ENCODE data around the gene LNPEP.
"Not testable (repeated sequence)": the region's sequence is repeated elsewhere in the genome, so short reads cannot be mapped to it uniquely, and the experiment has no call there.

LNPEP gene

DNA sequence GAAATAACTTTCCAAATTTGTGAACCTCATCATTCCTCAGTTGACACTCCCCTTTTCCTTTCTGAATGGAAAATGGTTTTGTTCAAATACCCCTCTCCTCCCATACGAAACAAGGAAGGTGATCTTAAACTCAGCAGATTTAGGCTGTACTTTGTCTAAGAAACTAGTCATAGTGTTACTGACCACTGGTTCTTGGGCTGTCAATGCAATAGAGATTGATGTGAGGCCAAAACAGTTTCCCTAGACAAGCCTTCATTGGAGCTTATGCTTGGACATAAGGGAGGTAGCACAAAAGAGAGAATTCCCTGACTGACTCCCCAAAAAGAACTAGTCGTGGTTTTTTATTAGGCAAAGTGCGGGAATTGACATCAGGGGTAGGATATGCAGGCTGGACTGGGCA lies 5.3 kb upstream of the LNPEP start:
- no peak for DNase-seq

DNA sequence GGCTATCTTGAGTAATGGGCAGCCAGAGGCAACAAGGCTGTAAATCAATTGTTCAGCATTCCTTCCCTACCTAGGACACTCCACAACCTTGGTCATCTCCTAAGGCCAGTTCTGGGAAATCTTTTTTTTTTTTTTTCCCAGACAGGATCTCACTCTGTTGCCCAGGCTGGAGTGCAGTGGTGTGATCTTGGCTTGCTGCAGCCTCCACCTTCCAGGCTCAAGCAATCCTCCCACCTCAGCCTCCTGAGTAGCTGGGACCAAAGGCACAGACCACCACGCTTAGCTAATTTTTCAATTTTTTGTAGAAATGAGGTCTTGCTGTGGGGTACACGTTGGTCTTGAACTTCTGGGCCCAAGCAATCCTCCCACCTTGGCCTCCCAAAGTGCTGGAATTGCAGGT lies 4.8 kb upstream of the LNPEP start:
- DNase-seq = not testable (repeated sequence)

DNA sequence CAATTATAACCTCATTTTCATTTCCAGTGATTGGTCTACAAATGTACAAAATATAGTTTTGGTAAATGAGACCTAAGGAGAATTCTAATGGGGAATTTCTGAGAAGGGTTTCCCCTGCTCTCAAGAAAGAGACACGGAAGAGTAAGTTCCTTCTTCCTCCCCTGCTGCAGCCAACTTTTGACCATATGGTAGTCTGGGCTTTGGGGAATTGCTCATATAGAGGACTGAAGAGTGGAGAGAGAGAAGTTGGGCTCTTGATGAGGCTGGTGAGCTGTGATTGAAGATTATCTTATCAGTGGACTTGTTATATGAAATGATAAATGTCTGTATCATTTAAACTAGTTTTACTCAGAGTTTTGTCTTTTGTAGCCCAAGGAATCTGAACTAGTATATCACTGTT lies 4.3 kb upstream of the LNPEP start:
- DNase-seq = no peak

DNA sequence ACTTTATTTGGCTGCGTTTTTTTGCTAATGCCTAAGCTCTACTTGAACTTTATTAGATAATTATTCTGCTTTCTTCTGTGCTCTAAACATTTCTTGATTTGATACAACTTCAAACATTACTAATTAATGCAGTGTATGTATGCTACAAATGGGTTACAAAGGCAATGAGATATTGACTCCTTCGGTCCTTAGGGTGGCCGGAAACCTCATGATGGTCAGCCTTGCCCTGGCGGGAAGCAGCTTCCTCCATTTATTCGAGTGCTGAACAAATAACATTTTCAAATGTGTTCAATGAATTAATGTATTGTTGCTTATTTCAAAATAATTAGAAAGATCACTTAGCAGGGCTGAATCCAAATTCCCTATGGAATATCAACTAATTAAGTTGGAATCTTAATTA lies 3.9 kb upstream of the LNPEP start:
- no peak for DNase-seq

DNA sequence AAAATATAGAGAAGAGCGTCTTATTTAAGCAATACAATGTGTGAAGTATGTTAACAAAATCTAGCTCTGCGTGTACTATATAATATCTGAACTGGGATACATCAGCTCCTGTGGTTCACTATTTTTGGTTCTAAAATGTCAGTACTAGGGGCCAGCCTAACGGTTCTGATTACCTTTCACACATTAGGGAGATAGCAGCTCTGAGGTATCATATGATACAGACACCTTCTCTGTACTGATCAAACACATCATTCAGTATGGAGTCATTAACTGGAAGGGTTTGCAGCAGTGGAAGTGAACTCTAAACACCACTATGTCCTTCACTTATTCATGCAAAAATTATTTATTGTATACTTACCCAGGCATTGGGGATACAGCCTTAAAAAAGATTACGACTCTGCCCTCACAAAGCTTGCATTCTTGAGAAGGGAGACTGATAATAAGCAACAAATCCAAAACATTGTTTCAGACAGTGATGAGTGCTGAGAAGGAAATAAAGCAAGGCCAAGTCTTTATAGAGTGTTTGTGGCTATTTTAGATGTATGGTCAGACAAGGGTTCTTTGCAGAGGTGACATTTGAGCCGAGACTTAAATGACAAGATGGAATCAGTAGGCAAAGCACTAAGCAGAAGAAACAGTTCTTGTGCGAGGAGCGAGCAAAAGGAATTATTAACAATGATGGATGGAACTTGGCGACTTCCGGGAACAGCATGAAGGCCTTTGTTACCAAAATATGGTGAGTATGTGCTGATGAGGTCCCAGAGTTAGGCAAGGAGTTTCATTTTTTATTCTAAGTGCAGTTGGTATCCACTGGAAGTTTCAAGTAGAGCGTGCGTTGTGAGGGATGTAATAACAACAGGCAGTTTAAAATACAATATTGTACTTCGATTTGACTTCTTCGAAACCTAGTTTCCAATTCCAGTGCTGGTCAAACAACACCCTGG lies 1.8 kb upstream of the LNPEP start:
- no peak for DNase-seq

DNA sequence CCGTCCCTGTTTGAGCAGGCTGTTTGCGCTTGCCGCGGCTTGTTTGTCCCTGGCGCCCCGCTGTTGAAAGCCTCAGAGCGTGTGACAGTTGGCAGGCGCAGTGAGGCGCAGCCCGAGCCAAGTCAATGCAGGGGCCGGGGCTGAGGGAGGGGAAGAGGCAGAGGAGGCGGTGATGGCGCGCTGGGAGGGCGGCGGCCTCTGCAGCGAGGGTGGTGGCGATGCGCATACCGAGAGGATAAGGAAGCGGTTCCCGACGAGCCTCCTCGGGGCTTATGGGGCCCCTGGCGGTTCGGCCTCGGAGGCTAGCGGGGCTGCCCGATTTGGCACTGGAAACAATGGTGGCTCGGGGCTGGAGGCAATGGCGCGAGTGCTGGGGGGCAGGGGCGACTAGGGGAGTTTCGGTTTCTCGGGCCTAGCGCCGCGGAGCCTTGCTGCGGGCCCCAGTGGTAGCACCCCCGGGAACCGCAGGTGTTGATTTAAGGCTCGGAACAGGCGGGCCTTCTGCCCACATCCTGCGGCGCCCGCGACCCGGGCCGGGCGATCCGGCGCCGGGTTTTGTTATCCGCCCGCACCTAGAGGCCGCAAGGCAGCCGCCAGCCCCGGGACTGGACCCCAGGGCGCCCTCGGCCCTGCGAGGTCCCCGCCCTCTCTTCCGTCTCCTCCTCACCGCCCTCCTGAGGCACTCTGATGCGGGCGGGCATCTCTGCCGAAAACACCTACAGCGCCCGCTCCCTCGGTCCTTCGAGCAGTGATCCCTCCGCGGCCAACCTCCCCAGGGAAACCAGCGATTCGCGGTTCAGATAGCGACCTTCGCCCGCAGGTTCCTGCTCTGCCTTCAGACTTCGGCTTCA lies 947 bp upstream of the LNPEP start:
- DNase-seq = peak; percentile 93

DNA sequence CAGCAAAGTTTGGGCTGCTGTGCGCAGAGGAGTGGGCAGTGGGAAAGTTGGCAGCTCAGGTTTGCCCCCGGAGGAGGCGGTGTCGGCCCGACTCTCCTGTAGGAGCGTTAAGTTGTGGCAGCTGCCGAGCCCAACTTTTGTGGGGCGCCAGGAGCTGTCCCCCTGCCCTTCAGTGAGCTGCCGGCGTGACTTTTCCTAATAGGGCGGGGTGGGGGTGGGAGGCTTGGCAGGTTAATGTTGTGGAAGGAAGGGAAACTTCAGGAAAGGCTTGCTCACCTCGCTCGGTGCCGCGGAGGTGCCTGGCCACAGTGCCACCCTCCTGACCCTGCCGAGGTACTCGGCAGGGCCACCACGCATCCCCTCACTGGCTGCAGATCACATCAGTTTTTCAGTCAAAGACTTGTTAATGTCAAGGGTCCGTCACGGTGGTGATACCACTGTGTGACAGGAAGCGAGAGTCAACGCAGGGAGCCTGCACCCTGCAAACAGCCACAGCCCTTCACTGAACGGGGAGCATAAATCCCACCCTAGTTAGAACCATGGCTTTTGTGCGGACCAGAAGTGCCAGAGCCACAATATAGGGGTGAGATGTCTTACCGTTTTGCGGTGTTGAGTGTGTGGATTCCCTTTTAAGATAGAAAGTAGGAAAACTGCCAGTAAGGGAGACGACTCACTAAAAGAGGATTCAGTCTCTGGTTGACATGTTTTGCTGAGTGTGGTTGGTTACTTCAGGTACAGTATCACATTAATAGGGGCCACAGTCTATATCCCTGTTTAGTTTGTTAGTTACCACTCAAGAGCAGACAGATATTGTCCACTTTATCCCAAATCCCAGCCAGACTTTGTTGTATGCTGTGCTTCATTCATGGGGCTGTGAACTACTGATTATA lies 796 bp downstream of the LNPEP start:
- DNase-seq = peak; percentile 54

DNA sequence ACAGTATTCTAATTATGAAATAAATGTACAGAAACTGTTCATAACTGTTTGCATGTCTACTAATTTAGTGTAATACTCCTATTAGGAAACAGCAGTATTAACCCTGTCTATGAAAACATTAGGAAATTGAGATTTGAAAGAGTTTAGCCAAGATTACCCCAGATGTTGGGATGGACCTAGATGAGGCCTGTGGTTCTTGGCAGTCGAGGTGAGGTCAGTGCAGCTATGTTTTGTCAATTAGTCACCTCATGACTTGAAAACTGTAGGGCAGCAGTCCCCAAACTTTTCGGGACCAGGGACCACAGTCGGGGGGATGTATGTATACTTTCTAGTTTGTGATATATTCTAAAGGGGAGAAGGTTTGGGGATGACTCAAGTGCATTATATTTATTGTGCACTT lies 4.7 kb downstream of the LNPEP start:
- DNase-seq = no peak

DNA sequence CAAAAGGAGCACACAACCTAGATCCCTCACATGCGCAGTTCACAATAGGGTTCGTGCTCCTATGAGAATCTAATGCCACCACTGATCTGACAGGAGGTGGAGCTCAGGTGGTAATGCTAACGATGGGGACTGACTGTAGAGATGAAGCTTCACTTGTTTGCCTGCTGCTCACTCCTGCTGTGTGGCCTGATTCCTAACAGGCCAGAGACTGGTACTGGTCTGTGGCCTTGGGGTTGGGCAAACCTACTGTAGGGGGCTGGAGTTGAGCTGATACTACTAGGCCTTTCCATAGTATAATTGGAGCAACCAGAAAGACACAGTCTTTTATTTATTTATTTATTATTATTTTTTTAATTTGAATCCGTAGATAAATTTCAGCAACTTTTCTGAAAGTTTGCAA lies 5.3 kb downstream of the LNPEP start:
- DNase-seq = no peak

DNA sequence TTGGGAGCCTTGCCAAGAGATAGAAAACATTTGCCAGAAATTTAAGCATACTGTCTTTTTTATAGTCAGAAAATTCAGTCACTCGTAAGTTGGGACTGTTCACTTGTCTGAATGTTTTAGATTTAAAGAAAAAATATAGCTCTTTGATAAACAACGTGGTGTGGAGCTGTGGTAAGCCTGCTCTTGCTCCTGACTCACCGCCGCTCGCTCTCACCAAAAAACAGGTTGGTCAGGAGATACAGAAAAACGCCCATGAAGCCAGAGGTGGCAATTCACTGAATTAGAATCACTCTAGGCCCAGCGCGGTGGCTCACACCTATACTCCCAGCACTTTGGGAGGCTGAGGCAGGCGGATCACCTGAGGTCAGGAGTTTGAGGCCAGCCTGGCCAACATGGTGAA lies 6.2 kb downstream of the LNPEP start:
- DNase-seq = no peak

DNA sequence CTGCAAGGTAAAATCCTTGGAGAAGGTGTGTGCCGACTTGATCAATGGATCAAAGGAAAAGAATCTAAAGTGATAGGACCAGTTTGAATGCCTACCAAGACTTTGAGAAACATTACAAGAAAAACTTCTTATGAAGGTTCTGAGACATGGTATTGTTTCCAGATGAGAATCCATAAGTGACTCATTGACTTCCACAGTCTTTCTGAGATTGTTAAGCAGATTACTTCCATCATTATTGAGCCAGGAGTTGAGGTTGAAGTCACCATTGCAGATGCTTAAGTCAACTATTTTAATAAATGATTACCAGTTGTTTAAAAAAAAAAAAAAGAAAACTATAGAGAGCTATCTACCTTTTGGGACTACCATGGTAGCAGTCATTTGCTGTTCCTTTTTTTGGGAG lies 7.0 kb downstream of the LNPEP start:
- no peak for DNase-seq

DNA sequence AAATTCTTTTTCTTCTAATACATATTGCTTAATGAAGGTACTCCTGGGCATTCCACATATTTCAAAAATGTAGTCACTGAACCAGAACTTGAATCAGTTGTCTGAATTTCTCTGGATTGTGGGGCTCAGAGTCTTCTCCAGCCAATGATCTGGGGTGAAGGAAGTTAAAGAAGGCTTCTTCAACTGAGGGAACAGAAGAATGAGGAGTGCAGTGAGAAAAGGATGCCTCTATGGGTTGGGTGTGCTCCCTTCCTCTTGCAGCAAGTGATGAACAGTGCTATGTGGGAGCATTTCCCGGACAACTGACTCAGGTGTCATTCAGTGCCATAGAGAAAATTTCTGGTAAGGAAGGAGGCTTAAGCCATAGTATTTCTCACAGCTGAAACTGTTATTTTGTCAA lies 7.9 kb downstream of the LNPEP start:
- no peak for DNase-seq

DNA sequence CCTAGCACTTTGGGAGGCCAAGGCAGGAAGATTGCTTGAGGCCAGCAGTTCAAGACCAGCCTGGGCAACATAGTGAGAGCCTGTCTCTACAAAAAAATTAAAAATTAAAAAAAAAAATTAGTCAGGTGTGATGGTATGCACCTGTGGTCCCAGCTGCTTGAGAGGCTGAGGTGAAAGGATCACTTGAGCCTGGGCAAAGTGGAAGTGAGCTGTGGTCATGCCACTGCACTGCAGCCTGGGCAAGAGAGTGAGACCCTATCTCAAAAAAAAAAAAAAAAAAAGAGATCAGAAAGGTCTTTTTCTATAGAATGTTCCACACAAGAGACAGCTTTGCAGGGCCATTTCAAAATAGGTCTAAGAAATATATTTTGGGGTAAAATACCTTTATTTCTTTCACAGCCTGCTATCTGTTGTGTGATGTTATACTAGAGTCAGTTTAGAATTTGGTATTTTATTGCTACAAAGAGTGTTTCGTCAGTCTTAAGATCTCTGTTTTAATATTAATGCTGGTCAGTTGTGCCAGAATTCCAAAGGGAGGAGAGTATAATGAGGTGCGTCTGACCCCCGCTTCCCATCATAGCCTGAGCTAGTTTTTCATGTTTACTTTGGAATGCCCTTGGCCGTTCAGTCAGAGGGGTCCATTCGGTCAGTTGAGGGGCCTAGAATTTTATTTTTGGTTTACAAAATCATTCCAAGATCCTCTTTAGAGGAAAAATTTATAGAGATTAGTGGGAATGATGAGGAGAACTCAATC lies 9.4 kb downstream of the LNPEP start:
- no peak for DNase-seq

DNA sequence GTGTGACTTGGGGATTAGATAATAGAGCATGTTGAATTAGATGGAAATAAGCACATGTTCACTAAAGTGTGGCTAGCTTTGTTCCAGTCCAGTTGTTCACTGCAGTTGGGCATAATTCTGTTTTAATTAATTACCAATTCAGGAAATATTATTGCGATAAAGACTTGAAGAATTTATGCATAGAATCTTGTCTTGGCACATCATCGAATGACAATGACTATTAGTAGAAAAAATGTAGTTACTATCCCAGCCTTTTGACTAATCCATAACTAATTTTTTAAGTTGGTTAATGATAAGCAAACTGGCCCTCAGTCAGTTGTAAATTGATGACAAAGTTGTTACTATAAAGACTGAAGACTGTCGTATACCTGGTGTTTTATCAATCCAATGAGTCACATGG lies 10.5 kb downstream of the LNPEP start:
- DNase-seq = no peak

DNA sequence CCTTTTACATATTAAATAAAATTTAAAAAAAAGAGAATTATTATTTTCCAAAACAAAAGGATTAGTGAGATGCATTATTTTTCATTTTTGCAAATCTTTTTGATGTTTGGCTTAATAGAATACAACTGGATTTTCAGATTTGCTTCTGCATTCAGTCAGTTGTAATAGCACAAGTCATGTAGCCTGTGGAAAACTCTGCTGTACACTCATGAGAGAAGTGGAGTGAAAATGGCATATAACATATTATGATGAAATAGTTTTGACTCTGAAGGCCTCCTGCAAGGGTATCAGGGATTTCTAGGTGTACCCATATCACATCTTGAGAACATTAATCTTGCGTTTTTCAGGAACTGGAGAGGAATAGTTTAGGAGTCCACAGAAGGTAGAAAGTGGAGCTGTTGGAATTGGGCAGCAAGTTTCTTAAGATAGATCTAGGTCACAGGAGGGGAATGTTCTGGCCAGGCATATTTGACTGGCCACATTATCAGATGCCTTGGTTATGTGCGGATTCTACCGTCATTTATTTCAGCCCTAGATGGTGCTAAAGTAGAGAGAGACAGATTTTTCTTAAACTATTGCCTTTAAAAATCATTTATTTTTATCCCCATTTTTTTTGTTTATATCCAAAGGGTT lies 16.4 kb downstream of the LNPEP start:
- DNase-seq = no peak

DNA sequence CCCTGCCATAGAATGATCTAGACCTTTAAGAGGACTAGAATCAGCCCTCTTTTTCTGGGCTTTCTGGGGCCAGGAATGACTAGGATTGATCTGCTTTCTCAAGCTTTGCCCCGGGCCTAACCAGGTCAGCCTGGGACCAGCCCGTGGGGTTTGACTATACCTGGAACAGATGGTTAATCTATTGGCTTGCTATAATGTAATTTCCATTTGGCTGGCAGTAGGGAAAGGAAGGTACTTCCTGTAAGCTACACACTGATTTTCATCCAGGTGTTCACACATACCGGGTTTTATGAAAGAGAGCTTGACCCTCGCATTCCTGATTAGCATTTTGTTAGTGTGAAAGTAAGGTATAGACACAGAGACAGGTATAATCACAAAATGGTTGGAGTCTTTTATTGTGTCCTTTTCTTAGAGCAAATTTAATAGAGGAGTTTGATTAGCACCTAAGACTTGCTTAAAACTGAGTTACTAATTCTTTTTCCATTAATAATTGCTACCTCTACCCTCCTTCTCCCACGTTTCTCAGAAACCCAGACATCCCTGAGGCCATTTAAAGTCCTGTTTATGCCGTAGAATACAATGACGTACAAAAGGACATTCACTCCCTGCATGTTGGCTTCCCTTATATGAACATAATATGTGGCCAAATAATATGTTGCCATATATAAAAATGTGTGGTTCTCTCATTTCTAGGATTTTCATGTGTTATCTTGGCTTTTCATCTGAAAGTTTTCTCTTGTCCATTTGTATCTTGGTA lies 17.3 kb downstream of the LNPEP start:
- DNase-seq = no peak

DNA sequence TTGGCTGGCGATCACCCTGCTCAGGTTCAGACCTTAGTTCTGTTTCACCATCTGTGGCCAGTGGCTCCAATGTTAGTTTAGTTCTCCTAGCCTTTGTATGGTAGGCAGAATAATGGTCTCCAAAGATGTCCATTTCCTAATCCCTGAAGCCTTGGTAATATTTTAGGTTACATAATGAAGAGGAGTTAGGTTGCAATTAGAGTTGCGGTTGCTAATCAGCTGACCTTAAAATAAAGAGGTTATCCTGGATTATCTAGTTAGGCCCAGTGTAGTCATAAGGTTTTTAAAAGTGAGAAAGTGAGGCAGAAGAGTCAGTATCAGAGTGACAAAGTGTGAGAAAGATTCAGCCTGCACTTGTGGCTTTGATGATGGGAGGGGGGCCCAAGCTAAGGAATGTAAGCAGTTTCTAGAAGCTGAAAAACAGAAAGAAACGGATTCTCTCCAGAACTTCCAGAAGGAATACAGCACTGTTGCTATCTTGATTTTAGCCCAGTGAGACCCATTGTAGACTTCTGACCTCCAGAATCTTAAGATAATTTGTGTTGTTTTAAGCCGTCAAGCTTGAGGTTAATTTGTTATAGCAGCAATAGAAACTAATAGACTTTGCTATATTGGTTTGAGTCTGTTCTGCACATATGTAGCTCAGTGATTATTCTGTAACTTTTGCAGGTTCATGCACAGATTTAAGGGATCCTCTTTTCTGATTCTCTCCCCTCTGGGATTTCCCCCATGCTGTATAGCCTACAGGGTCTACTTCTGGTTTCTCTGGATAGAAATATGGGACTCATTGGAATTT lies 21.6 kb downstream of the LNPEP start:
- peak; percentile 48 for DNase-seq

DNA sequence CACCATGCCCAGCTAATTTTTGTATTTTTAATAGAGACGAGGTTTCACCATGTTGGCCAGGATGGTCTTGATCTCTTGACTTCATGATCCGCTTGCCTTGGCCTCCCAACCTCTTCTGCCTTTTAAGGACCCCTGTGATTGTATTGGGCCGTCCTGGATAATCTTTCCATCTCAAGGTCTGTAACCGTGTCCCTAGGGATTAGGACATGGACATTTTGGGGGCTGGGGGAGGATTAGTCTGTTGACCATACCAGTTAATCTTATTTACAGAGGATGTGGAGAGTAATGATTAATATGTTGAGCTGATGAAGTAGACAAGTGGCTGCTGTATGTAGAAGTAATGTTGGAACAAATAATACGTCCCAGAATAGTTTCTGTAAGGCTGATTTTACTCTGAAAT lies 23.1 kb downstream of the LNPEP start:
- DNase-seq = no peak

DNA sequence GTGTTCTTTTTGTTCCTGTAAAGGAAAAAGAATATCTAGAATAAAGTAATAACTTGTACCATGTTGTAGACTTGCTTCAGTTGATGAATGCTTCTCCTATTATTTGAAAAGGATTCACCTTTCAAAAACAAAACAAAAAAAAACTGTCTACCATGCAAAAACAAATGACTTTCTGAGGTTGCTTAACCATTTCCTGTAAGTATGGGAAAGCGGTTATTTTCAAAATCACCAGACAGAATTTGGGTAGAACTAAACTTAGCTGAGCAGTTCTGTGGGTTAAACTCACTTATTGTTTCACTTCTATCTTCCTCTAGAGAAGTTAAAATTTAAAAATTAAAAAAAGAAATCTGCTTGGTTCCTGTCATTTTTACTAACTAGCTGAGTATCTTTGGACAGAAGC lies 25.2 kb downstream of the LNPEP start:
- no peak for DNase-seq

DNA sequence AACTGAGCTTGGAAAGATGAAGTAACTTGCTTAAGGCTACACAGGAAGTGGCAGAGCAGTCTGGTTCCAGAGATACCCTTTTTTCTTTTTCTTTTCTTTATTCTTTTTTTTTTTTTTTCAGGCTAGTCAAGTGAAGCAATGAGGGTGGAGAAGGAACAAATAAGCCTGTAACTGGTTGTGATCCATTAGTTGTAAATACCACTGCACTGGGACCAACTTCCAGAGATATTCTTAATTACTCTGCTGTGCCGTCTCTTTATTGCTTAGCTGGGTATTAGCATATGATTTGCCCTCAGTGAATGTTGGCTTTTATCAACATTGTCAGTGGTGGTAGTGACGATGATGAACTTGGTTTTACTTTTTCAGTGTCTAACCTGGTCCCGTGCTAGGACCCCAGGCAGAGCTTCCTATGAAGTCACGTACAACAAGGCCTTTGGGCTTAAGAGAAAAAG lies 26.7 kb downstream of the LNPEP start:
- no peak for DNase-seq
